A549 (cell line): ENCODE data around the gene IL23R.

Source experiments
- NFE2L2 ChIP-seq: fragments of 150-350 bp; conservative IDR thresholded peaks from 2 replicates; pipeline ENCODE4 v1.6.1; 2014; ENCODE audit warnings: low read length
- TF ChIP-seq, protein P1 (sequence below): fragments of >200 bp; sonication (Bioruptor Twin); formaldehyde crosslinking; IDR thresholded peaks from 3 replicates; pipeline ENCODE4 v1.5.1; 2016

DNA sequence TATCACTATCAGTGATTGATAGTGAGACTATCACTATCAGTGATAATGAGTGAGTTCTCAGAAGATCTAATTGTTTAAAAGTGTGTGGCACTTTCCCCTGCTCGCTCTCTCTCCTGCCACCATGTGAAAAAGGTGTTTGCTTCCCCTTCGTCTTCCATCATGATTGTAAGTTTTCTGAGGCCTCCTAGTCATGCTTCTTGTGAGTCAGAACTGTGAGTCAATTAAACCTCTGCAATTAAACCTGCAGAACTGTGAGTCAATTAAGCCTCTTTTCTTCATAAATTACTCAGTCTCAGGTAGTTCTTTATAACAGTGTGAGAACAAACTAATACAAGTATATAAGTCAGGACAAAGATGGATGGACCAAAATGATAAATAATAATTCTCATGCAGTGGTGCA is 7.0 kb upstream of the IL23R start:
- TF ChIP-seq, protein P1, sequence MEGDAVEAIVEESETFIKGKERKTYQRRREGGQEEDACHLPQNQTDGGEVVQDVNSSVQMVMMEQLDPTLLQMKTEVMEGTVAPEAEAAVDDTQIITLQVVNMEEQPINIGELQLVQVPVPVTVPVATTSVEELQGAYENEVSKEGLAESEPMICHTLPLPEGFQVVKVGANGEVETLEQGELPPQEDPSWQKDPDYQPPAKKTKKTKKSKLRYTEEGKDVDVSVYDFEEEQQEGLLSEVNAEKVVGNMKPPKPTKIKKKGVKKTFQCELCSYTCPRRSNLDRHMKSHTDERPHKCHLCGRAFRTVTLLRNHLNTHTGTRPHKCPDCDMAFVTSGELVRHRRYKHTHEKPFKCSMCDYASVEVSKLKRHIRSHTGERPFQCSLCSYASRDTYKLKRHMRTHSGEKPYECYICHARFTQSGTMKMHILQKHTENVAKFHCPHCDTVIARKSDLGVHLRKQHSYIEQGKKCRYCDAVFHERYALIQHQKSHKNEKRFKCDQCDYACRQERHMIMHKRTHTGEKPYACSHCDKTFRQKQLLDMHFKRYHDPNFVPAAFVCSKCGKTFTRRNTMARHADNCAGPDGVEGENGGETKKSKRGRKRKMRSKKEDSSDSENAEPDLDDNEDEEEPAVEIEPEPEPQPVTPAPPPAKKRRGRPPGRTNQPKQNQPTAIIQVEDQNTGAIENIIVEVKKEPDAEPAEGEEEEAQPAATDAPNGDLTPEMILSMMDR, result no peak
- no peak for TF ChIP-seq NFE2L2
